ENCODE results near the gene FSD2. TPM values are rescaled to one million over a fixed set of nuclear protein-coding genes. Genes with fewer than 3 reads are reported as not detected.
"Not testable (repeated sequence)": the region's sequence is repeated elsewhere in the genome, so short reads cannot be mapped to it uniquely, and the experiment has no call there.

FSD2 gene
- total and polyA plus RNA-seq, 10 of the 15 experiments (the other 5 are each of a cell fraction or from before 2014, with no cell fraction given): under 0.01 to 0.39 (median 0.07) TPM; not detected in 3

- TF ChIP-seq JUND (IDR thresholded peaks at IDR 0.05; ENCODE audit: low read depth, low read length) (no peak), RELA (IDR thresholded peaks at IDR 0.05; ENCODE audit: borderline replicate concordance, partially characterized antibody) (no peak), CHD4 (IDR thresholded peaks at IDR 0.05) (no peak)
- TF ChIP-seq, protein P1, sequence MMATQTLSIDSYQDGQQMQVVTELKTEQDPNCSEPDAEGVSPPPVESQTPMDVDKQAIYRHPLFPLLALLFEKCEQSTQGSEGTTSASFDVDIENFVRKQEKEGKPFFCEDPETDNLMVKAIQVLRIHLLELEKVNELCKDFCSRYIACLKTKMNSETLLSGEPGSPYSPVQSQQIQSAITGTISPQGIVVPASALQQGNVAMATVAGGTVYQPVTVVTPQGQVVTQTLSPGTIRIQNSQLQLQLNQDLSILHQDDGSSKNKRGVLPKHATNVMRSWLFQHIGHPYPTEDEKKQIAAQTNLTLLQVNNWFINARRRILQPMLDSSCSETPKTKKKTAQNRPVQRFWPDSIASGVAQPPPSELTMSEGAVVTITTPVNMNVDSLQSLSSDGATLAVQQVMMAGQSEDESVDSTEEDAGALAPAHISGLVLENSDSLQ (IDR thresholded peaks at IDR 0.05): no peak
Observed at GRCh38 chr15:82823049-82823448, 17.2 kb upstream of the FSD2 start (continued).

- peaks cover 3 to 24% of the 10 kb centered on the region in 2 experiments for H3K36me3 ChIP-seq (ENCODE audit: control insufficient read depth in 2 of 2, insufficient read depth in 2 of 2, low read length in 1 of 2)
Observed at GRCh38 chr15:82821851-82822250, 16.0 kb upstream of the FSD2 start.

DNA sequence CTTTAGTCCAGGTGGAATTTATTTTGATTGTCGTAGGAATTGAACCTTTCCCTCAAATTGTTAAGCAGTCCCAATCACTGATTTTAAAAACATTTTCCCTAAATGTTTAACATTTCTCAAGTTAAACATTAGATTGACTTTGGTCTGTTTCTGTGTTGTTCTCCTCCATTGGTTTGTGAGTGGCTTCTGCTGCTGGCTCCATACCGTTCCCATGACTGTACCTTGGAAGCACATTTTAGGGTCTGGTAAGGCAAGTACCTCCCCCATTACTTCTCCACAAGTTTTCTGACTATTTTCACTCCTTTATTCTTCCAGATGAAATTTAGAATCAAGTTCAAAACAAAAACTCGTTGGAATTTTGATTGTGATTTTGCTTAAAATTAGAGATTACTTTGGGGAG, 15.5 kb upstream of the FSD2 start:
- SMC1A ChIA-PET (ENCODE audit: uncharacterized antibody, unreplicated experiment); H3K4me3 ChIP-seq; H3K27ac ChIP-seq (ENCODE audit: control insufficient read depth, insufficient read depth); FAIRE-seq; ATAC-seq; CTCF ChIA-PET; H3K4me1 ChIP-seq (ENCODE audit: control insufficient read depth, insufficient read depth, low read length); H3K4me2 ChIP-seq (ENCODE audit: control insufficient read depth, insufficient read depth); H3K9ac ChIP-seq (ENCODE audit: control insufficient read depth, insufficient read depth, low read length); RAD21 ChIA-PET (ENCODE audit: unreplicated experiment); POLR2A ChIA-PET; DNase-seq (ENCODE audit: low read depth, low spot score); in situ Hi-C loops (cut with MboI); H3K27me3 ChIP-seq (replicated peaks in 1 of 2; ENCODE audit: control insufficient read depth in 2 of 2, insufficient read depth in 2 of 2, low read length in 1 of 2); H2AFZ ChIP-seq (ENCODE audit: control insufficient read depth, low read depth, low read length); H3K79me2 ChIP-seq (ENCODE audit: control insufficient read depth, insufficient read depth, low read length); H3K9me3 ChIP-seq (replicated peaks; ENCODE audit: control insufficient read depth, insufficient read depth, low read length); intact Hi-C loops (cut with micrococcal nuclease; ENCODE audit: unreplicated experiment); H4K20me1 ChIP-seq (ENCODE audit: control insufficient read depth, insufficient read depth); BruUV-seq (replicated peaks): not testable (repeated sequence)
- WGBS (ENCODE audit: insufficient coverage, insufficient replicate concordance, low lambda C conversion rate, missing lambda C conversion rate): 96% methylated on average over 3 of the region's 3 CpGs
- H3K36me3 ChIP-seq (ENCODE audit: control insufficient read depth in 2 of 2, insufficient read depth in 2 of 2, low read length in 1 of 2): peaks cover 3 to 23% of the 10 kb centered on the region in 2 experiments

More at GRCh38 chr15:82821851-82822250, 16.0 kb upstream of the FSD2 start:
- intact Hi-C loops (cut with micrococcal nuclease; ENCODE audit: unreplicated experiment); CTCF ChIA-PET; H3K4me3 ChIP-seq; H3K27ac ChIP-seq (ENCODE audit: control insufficient read depth, insufficient read depth); H3K9me3 ChIP-seq (replicated peaks; ENCODE audit: control insufficient read depth, insufficient read depth, low read length); SMC1A ChIA-PET (ENCODE audit: uncharacterized antibody, unreplicated experiment); H3K27me3 ChIP-seq (replicated peaks in 1 of 2; ENCODE audit: control insufficient read depth in 2 of 2, insufficient read depth in 2 of 2, low read length in 1 of 2); H3K9ac ChIP-seq (ENCODE audit: control insufficient read depth, insufficient read depth, low read length); POLR2A ChIA-PET; H3K79me2 ChIP-seq (ENCODE audit: control insufficient read depth, insufficient read depth, low read length); in situ Hi-C loops (cut with MboI); RAD21 ChIA-PET (ENCODE audit: unreplicated experiment); FAIRE-seq; ATAC-seq; DNase-seq (ENCODE audit: low read depth, low spot score); H2AFZ ChIP-seq (ENCODE audit: control insufficient read depth, low read depth, low read length); H3K4me2 ChIP-seq (ENCODE audit: control insufficient read depth, insufficient read depth); H4K20me1 ChIP-seq (ENCODE audit: control insufficient read depth, insufficient read depth); H3K4me1 ChIP-seq (ENCODE audit: control insufficient read depth, insufficient read depth, low read length): not testable (repeated sequence)
- TSS peak; percentile 13 for BruUV-seq (replicated peaks)

Data from GM12878 (cell line).